ENCODE measurements around the gene ANKRD26.

DNA sequence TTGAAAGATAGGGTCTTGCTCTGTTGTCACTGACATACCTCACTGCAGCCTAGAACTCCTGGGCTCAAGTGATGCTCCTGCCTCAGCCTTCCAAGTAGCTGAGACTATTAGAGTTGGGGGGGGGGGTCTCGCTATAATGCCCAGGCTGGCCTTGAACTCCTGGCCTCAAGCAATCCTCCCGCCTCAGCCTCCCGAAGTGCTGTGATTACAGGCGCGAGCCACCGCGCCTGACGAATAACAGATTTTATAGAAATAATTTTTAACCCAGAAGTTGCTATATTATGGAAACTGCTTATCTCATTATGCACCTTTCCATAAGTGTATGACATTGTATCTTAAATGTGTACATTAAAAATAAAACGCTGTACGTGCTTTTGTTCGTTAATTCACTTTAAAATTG is 846 bp downstream of the ANKRD26 start:
- TF ChIP-seq CTCF (IDR thresholded peaks at IDR 0.05), result no peak
- TF ChIP-seq POLR2A (IDR thresholded peaks at IDR 0.05; ENCODE audit: low read depth), result no peak
- no peak for TF ChIP-seq POLR2AphosphoS5 (IDR thresholded peaks at IDR 0.05)

Data from esophagus muscularis mucosa (tissue), 3 donors.